HepG2 (cell line): ENCODE measurements around the gene HYOU1. TPM values are rescaled to one million over a fixed set of nuclear protein-coding genes. Genes with fewer than 3 reads are reported as not detected.
A peak's percentile ranks its signal among the peaks of the same experiment; 100 is the strongest.

Experiments used
- GATA4 ChIP-seq: sonication (generic); IDR thresholded peaks from 2 replicates; pipeline ENCODE4 v1.6.1; 2016; ENCODE audit warnings: antibody characterized with exemption, low read depth, borderline replicate concordance
- KAT8 ChIP-seq: IDR thresholded peaks from 2 replicates; pipeline ENCODE4 v1.6.1; 2016; ENCODE audit warnings: missing genetic modification reagents, missing compliant biosample characterization
- MED1 ChIP-seq: sonication (generic); formaldehyde crosslinking; IDR thresholded peaks from 2 replicates; pipeline ENCODE4 v1.4.0; 2020; ENCODE audit warnings: missing genetic modification reagents
- MIER2 ChIP-seq: IDR thresholded peaks from 2 replicates; pipeline ENCODE4 v1.6.1; 2016; ENCODE audit warnings: missing biosample characterization, missing genetic modification reagents
- MTA1 ChIP-seq: sonication (generic); formaldehyde crosslinking; IDR thresholded peaks from 2 replicates; pipeline ENCODE4 v1.4.0; 2020; ENCODE audit warnings: missing genetic modification reagents, mild to moderate bottlenecking, borderline replicate concordance
- PTBP1 ChIP-seq: fragments of 200-400 bp; formaldehyde crosslinking; IDR thresholded peaks from 2 replicates; pipeline ENCODE4 v1.6.1; 2018; ENCODE audit warnings: low read length, low read depth; ENCODE audit not compliant: poor library complexity, severe bottlenecking
- SALL2 ChIP-seq: sonication (generic); formaldehyde crosslinking; IDR thresholded peaks from 2 replicates; pipeline ENCODE4 v1.8.1; 2023; ENCODE audit warnings: mild to moderate bottlenecking, missing genetic modification reagents, inconsistent platforms
- SIX1 ChIP-seq: sonication (generic); formaldehyde crosslinking; IDR thresholded peaks from 2 replicates; pipeline ENCODE4 v1.4.0; 2020; ENCODE audit warnings: missing genetic modification reagents, borderline replicate concordance
- ZNF644 ChIP-seq: IDR thresholded peaks from 2 replicates; pipeline ENCODE4 v1.6.1; 2016; ENCODE audit warnings: low read depth
- ZNF850 ChIP-seq: sonication (generic); formaldehyde crosslinking; conservative IDR thresholded peaks from 2 replicates; pipeline ENCODE4 v1.9.0; 2021; ENCODE audit warnings: mild to moderate bottlenecking, missing genetic modification reagents
- polyA plus RNA-seq, 8 experiments: library from polyadenylated mRNA; depleted of rRNA in 3 of 8; stranded (reverse) in 7 of 8; unstranded in 1 of 8; fragments of >200 nt; fragmentation: Illumina TruSeq in 4 of 8; extraction: Trizol in 4 of 8; gene quantifications; 2 replicates each; pipeline versions ENCODE4 v1.2.1 to v1.2.3, GENCODE V29; 2011 to 2016; ENCODE audit warnings: low read depth in 4 of 8, missing spikeins in 1 of 8, mixed read lengths in 1 of 8; ENCODE audit not compliant: insufficient read depth in 1 of 8
- total RNA-seq, 5 experiments: library from RNA; depleted of rRNA; stranded (reverse); fragments of >200 nt; fragmentation: Illumina TruSeq; extraction: Trizol; gene quantifications; 2 replicates each; pipeline ENCODE4 v1.2.3, GENCODE V29; 2016; ENCODE audit warnings: low read depth in 1 of 5
- TF ChIP-seq, protein P1 (sequence below), 2 experiments: IDR thresholded peaks; 2 replicates each; pipeline ENCODE4 v1.6.1; 2011 to 2012; ENCODE audit warnings: low read length in 2 of 2, borderline replicate concordance in 1 of 2, low read depth in 1 of 2, mild to moderate bottlenecking in 1 of 2, moderate library complexity in 1 of 2
- TF ChIP-seq, protein P2 (sequence below): sonication (generic); formaldehyde crosslinking; IDR thresholded peaks from 2 replicates; pipeline ENCODE4 v1.4.0; 2020; ENCODE audit warnings: missing genetic modification reagents
- TF ChIP-seq, protein P3 (sequence below): sonication (generic); formaldehyde crosslinking; conservative IDR thresholded peaks from 2 replicates; pipeline ENCODE4 v1.8.0; 2022; ENCODE audit warnings: mild to moderate bottlenecking, moderate library complexity, missing genetic modification reagents
- TF ChIP-seq, protein P4 (sequence below): sonication (generic); formaldehyde crosslinking; IDR thresholded peaks from 2 replicates; pipeline ENCODE4 v1.4.0; 2020; ENCODE audit warnings: mild to moderate bottlenecking, missing genetic modification reagents
- TF ChIP-seq, protein P5 (sequence below): IDR thresholded peaks from 2 replicates; pipeline ENCODE4 v1.6.1; 2016; ENCODE audit warnings: mild to moderate bottlenecking

Gene HYOU1
- total and polyA plus RNA-seq, 2 of the 13 experiments (the other 11 are each of a cell fraction or from before 2014, with no cell fraction given), result 127 to 155 TPM

DNA sequence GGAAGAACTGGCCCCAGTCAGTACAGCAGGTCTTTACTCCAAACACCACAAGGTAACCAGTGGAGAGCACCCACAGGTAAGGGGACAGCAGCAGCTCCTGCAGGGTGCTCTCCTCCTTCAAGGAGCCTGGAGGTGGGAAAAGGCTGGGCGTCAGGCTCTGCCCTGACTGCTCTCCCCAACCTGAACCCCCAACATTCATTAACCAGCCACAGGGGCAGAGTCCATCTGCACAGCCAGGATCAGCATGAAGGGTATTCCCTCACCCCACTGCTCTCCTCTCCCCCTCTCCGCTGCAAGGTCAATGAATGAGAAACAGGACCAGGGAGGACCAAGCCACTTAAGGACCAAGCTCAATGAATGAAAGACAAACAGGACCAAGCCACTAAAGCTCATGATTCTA, 30.0 kb downstream of the HYOU1 start (continued):
- no peak for TF ChIP-seq MTA1 (CRISPR knock-in tag)
- TF ChIP-seq SIX1, result no peak
- no peak for TF ChIP-seq ZNF850 (CRISPR knock-in tag)
- TF ChIP-seq ZNF644 (CRISPR knock-in tag), result no peak
- no peak for TF ChIP-seq PTBP1
- TF ChIP-seq, protein P1, sequence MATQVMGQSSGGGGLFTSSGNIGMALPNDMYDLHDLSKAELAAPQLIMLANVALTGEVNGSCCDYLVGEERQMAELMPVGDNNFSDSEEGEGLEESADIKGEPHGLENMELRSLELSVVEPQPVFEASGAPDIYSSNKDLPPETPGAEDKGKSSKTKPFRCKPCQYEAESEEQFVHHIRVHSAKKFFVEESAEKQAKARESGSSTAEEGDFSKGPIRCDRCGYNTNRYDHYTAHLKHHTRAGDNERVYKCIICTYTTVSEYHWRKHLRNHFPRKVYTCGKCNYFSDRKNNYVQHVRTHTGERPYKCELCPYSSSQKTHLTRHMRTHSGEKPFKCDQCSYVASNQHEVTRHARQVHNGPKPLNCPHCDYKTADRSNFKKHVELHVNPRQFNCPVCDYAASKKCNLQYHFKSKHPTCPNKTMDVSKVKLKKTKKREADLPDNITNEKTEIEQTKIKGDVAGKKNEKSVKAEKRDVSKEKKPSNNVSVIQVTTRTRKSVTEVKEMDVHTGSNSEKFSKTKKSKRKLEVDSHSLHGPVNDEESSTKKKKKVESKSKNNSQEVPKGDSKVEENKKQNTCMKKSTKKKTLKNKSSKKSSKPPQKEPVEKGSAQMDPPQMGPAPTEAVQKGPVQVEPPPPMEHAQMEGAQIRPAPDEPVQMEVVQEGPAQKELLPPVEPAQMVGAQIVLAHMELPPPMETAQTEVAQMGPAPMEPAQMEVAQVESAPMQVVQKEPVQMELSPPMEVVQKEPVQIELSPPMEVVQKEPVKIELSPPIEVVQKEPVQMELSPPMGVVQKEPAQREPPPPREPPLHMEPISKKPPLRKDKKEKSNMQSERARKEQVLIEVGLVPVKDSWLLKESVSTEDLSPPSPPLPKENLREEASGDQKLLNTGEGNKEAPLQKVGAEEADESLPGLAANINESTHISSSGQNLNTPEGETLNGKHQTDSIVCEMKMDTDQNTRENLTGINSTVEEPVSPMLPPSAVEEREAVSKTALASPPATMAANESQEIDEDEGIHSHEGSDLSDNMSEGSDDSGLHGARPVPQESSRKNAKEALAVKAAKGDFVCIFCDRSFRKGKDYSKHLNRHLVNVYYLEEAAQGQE (IDR thresholded peaks at IDR 0.05; ENCODE audit: borderline replicate concordance in 1 of 2, low read depth in 1 of 2, low read length in 2 of 2), result no peak
- no peak for TF ChIP-seq SALL2 (CRISPR knock-in tag)
- TF ChIP-seq, protein P2, sequence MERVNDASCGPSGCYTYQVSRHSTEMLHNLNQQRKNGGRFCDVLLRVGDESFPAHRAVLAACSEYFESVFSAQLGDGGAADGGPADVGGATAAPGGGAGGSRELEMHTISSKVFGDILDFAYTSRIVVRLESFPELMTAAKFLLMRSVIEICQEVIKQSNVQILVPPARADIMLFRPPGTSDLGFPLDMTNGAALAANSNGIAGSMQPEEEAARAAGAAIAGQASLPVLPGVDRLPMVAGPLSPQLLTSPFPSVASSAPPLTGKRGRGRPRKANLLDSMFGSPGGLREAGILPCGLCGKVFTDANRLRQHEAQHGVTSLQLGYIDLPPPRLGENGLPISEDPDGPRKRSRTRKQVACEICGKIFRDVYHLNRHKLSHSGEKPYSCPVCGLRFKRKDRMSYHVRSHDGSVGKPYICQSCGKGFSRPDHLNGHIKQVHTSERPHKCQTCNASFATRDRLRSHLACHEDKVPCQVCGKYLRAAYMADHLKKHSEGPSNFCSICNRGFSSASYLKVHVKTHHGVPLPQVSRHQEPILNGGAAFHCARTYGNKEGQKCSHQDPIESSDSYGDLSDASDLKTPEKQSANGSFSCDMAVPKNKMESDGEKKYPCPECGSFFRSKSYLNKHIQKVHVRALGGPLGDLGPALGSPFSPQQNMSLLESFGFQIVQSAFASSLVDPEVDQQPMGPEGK, result 0 out of 2 replicates have a peak, but pooled peaks have one; percentile 47
- no peak for TF ChIP-seq MIER2 (CRISPR knock-in tag)
- TF ChIP-seq, protein P3, sequence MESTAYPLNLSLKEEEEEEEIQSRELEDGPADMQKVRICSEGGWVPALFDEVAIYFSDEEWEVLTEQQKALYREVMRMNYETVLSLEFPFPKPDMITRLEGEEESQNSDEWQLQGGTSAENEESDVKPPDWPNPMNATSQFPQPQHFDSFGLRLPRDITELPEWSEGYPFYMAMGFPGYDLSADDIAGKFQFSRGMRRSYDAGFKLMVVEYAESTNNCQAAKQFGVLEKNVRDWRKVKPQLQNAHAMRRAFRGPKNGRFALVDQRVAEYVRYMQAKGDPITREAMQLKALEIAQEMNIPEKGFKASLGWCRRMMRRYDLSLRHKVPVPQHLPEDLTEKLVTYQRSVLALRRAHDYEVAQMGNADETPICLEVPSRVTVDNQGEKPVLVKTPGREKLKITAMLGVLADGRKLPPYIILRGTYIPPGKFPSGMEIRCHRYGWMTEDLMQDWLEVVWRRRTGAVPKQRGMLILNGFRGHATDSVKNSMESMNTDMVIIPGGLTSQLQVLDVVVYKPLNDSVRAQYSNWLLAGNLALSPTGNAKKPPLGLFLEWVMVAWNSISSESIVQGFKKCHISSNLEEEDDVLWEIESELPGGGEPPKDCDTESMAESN, result no peak
- TF ChIP-seq, protein P4, sequence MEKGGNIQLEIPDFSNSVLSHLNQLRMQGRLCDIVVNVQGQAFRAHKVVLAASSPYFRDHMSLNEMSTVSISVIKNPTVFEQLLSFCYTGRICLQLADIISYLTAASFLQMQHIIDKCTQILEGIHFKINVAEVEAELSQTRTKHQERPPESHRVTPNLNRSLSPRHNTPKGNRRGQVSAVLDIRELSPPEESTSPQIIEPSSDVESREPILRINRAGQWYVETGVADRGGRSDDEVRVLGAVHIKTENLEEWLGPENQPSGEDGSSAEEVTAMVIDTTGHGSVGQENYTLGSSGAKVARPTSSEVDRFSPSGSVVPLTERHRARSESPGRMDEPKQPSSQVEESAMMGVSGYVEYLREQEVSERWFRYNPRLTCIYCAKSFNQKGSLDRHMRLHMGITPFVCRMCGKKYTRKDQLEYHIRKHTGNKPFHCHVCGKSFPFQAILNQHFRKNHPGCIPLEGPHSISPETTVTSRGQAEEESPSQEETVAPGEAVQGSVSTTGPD (CRISPR knock-in tag), result no peak
- TF ChIP-seq MED1 (CRISPR knock-in tag), result peak; percentile 67
- TF ChIP-seq, protein P5, sequence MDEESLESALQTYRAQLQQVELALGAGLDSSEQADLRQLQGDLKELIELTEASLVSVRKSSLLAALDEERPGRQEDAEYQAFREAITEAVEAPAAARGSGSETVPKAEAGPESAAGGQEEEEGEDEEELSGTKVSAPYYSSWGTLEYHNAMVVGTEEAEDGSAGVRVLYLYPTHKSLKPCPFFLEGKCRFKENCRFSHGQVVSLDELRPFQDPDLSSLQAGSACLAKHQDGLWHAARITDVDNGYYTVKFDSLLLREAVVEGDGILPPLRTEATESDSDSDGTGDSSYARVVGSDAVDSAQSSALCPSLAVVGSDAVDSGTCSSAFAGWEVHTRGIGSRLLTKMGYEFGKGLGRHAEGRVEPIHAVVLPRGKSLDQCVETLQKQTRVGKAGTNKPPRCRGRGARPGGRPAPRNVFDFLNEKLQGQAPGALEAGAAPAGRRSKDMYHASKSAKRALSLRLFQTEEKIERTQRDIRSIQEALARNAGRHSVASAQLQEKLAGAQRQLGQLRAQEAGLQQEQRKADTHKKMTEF, result peak; percentile 36; the same call in 1 of the 2 replicates
- TF ChIP-seq KAT8 (CRISPR knock-in tag), result no peak
- TF ChIP-seq GATA4, result no peak
